Esophagus mucosa (tissue), 1 donor: ENCODE data around the gene ZFYVE28. TPM values are rescaled to one million over a fixed set of nuclear protein-coding genes. Genes with fewer than 3 reads are reported as not detected.

Source experiments
- ATAC-seq: fragments of 200-7000 bp; cut with Tn5 transposase; one replicate; pipeline ENCODE4 v1.9.1; 2020
- total RNA-seq: library from RNA; stranded (reverse); gene quantifications from one replicate; pipeline ENCODE4 v1.2.4, GENCODE V29; 2023
- donor health status: DM: yes; HTN: yes; CAD: no.

Gene ZFYVE28
- total RNA-seq, 1 donor from 2014 or later, result 5.3 TPM

GRCh38 chr4:2366252-2367192 lies 51.9 kb downstream of the ZFYVE28 start:
- no peak for ATAC-seq

DNA sequence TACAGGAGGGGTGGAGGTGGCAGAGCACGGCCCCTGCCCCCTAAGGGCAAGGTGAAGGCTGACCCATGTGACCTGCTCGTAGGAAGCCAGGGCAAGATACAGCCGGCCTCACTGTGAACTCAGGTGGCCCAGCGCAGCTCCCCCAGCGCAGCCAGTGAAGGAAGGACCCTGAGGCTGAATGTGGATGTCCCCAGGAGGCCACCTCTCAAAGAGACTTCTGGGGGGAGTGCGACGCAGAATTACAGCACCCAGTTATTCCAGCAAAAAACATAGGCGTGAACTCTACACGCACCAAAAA lies 52.6 kb downstream of the ZFYVE28 start:
- ATAC-seq, result no peak

DNA sequence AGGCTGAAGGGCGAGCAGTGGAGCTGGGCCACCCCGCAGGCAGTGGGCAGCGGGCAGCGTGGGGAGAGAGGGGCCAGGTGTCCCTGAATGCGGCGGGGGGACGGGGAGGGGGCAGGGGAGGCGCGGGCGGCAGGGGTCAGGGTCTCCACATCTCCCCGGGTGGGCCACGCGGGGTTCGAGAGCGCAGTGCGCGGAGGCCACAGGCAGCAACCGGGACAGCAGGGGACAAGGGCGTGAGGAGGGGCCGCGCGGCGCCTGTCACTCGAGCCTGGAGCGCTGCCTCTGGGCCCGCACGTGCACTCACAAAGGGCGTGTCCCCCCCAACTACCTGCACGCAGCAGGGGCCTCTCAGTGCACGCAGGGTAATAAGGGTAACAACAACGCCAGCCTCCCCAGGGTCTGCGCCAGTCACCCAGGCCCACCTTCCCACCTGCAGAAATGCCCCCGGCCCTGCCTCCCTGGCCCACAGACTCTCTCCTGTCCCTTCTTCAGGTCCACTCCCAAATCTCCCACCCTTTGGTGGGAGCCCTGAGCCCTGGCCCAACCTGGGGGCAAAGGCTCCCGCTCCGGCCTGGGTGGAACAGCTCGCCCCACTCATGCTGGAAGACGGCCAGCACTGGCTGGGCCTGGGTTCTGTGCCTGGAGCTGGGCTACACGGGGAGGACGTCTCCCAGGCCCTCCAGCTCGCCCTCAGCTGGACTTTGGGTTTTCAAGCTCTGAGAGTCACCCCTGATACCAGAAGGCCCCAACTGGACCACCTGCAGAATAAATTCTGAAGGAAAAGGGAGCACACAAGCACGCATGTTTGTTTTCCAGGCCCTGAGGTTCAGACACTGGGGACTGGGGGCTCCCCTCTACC lies 53.2 kb downstream of the ZFYVE28 start:
- peak; percentile 28 for ATAC-seq

- ATAC-seq, result peak; percentile 70
Measured at GRCh38 chr4:2364654-2365053, 53.8 kb downstream of the ZFYVE28 start.

GRCh38 chr4:2363951-2364653 lies 54.3 kb downstream of the ZFYVE28 start:
- no peak for ATAC-seq

DNA sequence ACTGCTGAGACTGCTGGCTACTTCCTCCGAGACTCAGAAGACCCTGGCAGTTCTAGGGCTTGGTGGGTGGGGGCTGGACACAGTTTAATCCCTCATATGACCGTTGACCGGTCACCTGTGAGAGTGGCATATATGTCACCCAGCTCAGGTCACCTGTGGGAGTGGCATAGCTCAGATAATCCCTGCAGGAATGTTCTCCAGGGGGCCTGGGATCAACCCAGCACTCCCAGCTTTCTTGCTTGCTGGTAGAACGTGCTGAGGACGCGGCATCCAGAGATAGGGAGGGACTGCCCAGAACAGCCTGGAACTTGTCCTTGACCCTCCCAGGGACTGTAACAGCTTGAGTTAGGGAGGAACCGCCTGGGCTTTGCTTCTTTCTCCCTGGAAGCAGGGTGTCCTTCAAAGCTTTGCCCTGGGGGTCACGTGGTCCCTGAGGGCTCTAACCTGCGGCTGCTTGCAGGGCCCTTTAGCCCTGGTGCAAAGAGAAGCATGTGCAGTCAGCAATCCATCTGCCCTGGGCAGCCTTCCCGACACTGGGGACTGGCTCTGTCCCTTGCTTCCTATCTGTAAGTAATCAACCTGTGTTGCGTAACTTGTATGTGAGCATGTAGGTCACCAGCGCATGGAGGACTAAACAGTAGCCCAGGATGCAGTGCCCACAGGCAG lies 55.3 kb downstream of the ZFYVE28 start:
- ATAC-seq, result no peak

- ATAC-seq, result no peak
Measured at GRCh38 chr4:2362266-2363055, 56.0 kb downstream of the ZFYVE28 start.

DNA sequence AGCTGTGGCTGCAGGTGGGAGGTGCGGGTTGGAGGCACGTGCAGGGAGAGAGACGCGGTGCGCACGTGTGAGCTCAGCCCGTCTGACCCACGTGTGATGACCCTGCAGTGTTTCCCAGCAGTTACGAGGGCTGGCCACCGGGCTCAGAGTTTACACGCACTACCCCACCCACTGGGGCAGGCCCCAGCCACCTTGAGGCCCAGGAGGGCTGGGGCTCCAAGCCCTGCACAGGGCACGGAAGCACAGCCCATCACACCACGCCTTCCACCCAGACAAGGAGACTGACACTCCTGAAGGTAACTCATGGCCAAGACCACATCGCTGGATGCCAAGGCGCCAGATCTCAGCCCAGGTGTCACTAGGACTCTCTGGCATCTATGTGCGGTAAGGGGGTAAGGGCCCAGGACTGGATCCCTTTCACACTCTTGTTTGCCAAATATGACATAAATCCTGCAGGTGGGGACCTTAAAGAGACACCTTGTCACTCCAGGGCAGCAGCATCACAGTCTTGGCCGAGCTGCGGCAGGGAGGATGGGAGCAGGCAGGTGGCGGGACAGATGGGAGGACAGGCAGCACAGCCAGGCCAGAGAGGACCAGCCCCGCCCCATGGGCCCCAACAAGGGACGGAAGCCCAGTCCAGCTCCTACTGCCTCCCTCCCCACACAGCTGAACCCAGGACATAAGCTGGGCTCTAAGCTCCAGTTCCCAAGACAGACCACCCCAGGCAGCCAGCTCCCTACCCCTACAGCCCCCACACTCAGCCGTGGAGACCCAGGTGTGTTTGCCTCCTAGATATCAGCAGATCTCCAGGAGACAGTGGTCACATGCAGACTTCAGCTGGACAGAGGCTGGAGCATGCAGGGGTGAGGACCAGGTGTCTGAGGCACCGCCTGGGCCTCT lies 56.8 kb downstream of the ZFYVE28 start:
- ATAC-seq, result no peak

DNA sequence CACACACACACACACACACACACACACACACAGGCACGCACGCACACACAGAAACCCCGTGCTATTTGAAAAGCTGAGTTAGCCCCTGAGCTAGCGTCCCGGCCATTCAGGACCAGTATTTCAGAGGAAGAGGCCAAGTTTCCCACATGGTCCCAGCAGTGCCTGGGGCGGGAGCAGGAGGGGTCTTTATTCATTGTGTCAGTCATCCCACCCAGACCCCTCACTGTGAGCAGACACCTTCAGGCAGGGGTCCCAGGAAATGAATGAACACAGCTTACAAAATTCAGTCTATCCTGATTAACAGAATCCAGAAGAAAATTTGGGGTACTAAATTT lies 58.1 kb downstream of the ZFYVE28 start:
- ATAC-seq, result no peak

DNA sequence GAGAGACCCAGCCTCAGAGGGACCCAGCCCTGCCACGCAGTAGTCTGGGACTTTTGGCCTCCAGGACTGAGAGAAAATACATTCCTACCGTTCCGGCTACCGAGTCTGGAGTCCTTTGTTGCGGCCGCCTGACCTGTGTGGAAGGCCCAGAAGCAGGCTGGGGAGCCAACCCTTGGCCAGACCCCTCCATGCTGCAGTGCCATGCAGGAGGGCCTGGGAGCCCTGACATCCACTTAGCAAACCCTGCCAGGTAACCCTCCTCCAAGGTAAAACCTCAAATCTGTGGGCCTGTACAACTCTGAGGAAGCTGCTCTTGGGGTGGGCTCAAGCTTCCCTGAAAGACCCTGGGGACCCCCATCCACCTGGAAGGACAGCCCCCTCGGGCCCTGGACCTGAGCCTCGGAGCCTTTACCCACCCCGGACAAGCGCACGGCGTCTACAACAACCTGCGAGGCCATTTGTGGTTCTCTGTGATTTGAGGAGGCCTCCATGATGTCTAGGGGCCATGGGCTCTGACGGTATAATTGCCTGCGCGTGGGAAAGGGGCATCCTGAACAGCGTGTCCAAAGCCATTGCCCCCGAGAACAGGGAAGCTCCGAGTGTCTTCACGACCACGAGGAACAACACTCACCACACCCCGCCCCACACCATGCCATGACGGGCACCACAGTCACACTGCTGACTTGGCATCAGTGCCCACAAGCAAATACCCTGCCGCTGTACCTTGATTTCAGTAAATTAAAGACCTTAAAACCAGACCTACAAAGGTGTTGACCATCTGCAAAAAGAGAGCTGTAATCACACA lies 58.7 kb downstream of the ZFYVE28 start:
- no peak for ATAC-seq

DNA sequence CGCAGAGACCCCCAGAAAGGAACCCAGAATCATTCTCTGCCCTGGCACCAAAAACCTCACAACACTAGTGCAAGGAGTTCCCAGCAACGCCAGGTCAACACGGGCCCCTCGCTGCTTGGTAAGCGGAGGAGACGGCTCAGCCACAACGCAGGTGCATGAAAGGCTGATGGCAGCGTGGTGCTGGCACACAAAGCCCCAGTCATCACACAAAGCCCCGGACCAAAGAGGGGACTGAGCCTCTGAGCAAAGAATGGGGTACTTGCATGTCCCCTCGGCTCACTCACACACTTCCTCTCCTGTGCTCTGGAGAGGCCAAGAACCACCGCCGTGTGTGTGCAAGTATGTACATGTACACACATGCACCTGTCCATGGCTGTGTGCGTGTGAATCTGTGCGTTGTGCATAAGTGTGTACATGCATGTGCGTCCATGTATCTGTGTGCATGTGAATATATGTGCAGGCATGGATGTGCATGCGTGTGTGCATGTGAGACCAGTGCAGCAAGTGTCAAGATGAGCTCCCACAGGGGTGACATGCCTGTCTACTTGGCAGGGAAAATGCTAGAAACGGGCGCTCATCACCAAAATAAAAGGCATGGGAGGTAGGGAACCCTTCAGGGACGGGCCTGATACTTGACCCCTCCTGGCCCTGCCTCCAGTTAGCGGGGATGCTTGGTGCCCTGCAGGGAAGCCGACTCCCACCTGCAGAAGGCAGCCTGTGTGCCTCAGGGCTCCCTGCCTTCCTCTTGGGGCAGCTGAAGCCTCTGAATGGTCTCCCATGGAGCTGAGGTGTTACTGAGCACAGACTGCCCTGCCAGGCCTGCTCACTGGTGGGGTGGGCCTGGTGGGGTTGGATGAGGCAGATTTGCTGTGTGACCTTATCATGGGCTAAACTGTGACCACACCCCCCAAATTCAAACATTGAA lies 60.4 kb downstream of the ZFYVE28 start:
- ATAC-seq, result no peak

DNA sequence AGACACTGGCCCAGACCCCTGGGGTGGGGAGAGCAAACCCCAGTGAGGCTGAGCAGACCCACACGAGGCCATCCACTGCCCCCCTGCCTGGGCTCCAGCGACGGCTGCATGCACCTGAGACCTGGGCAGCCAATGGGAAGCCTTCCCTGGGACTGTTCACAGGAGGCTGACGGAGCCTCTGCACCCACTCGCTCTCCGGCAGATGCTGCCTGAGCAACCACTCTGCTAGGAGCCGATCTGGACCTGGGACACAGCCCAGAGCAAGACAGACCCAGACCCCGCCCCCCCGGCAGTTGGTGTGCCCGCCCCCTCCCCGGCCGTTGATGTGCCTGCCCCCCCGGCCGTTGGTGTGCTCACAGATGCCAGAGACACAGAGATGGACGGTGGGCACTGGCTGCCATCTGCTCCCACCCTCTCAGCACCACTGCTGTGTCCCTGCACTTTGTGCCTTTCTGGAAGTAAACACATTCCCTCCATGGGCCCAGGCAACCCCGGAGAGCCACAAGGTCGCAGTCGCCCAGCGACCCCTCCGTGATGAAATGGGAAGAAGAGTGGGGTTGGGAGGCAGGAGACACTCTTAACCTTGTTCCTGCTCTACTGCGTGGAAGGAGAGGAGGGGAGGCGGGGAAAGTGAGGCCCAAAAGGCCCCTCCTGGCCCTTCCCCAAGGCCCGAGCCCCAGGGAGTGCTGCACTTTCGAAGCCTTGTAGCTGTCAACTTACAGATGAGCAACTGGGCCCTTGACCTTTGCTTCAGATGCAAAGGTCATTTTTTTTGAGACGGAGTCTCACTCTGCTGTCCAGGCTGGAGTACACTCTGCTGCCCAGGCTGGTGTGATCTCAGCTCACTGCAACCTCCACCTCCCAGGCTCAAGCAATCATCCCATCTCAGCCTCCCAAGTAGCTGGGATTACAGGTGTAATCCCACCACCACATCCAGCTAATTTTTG lies 62.0 kb downstream of the ZFYVE28 start:
- no peak for ATAC-seq

- ATAC-seq, result no peak
Measured at GRCh38 chr4:2354760-2355159, 63.7 kb downstream of the ZFYVE28 start.

- ATAC-seq, result no peak
Measured at GRCh38 chr4:2354118-2354517, 64.3 kb downstream of the ZFYVE28 start.

DNA sequence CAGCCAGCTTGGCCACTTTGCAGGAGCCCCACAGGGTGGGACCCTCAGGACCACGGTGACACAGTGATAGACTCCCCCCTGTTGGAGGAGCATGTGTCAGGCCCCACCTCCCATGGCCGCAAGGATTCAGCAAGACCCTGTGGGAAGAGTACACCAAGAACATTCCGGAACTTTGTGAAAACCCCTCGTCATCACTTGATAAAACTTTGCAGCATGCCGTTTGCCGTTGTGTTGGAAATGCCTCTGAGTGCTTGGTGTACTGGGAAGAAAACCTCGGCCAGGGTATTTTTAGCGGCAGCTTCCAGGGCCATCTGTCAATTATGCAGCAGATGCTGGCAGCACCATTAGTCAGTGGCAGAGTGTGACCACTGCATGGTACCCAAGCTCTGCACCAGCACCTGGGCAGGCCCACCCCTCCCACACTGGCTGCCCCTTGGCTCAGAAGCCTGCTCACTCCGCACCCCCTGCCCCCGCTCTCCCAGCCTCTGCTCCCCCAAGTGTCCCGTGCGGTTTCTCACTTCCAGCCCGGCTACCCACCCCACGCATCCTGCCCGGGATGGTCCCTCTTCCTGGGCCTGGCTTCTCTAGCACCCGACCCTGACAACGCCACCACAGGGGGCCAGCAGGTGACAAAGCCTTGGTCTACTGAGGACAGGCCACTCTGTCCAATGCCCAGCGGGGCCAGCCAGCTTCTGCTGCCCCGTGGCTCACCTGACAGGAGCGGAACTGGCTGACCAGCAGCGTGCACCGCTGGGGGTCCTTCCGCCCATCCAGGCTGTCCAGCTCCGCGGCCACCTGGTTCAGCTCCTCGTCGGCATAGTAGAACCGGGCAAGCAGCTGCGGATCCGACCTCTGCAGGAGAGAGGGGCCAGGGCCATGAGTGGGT lies 65.0 kb downstream of the ZFYVE28 start:
- ATAC-seq, result no peak

DNA sequence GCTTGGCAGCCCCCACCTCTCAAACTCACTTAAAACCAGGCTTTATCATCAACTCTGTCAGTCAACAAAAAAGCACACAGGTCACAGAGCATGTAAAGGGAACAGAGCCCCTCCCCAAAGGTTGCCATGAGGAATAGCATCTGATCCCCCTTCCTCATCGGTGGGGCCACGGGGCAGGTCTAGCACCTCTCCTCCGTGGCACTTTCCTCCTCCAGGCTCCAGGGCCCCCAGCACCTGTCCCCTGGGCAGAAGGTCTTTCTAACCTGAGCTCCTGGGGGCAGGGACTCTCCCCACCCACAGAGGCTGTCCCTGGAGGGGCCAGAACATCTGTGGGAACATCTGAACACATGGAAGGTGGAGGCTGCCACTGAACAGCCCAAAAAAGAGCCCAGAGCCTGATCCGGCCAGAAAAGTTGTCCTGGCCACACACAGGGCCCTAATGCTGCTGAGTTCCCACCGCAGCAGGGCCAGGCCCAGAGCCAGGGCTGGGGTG lies 65.7 kb downstream of the ZFYVE28 start:
- ATAC-seq, result no peak
